Stimulated activated CD4-positive, alpha-beta T cell treated with anti-CD3 and anti-CD28 coated beads, Interleukin-2, amount 100 ng/mL, for 4 hours (primary cell): ENCODE results near the gene DNAH17.

Experiments used
- DNase-seq: peaks from one replicate; pipeline ENCODE4 v3.0.0-alpha.2; 2020; ENCODE audit warnings: low read depth

DNAH17 gene

GRCh38 chr17:78605886-78606285, 28.7 kb upstream of the DNAH17 start:
- no peak for DNase-seq

- DNase-seq = no peak
Observed at GRCh38 chr17:78605429-78605828, 28.2 kb upstream of the DNAH17 start.

- DNase-seq = no peak
Observed at GRCh38 chr17:78602246-78602645, 25.1 kb upstream of the DNAH17 start.

GRCh38 chr17:78601577-78602190, 24.5 kb upstream of the DNAH17 start:
- no peak for DNase-seq

- DNase-seq = no peak
Observed at GRCh38 chr17:78600181-78600721, 23.1 kb upstream of the DNAH17 start.

GRCh38 chr17:78599419-78599818, 22.2 kb upstream of the DNAH17 start:
- DNase-seq = no peak

GRCh38 chr17:78598013-78598471, 20.8 kb upstream of the DNAH17 start:
- DNase-seq = no peak

GRCh38 chr17:78596871-78597764, 19.9 kb upstream of the DNAH17 start:
- DNase-seq = no peak

GRCh38 chr17:78595135-78595810, 18.1 kb upstream of the DNAH17 start:
- DNase-seq = no peak

- no peak for DNase-seq
Observed at GRCh38 chr17:78592991-78593329, 15.8 kb upstream of the DNAH17 start.

- DNase-seq = no peak
Observed at GRCh38 chr17:78591263-78591671, 14.1 kb upstream of the DNAH17 start.

GRCh38 chr17:78589885-78590284, 12.7 kb upstream of the DNAH17 start:
- DNase-seq = no peak

- DNase-seq = no peak
Observed at GRCh38 chr17:78589031-78589675, 12.0 kb upstream of the DNAH17 start.

- no peak for DNase-seq
Observed at GRCh38 chr17:78588258-78589030, 11.2 kb upstream of the DNAH17 start.

GRCh38 chr17:78585006-78585630, 7.9 kb upstream of the DNAH17 start:
- no peak for DNase-seq

GRCh38 chr17:78583091-78583490, 5.9 kb upstream of the DNAH17 start:
- DNase-seq = no peak

GRCh38 chr17:78581304-78581703, 4.1 kb upstream of the DNAH17 start:
- DNase-seq = no peak

- DNase-seq = no peak
Observed at GRCh38 chr17:78580277-78580804, 3.1 kb upstream of the DNAH17 start.

- no peak for DNase-seq
Observed at GRCh38 chr17:78576389-78577112, 645 bp downstream of the DNAH17 start.

- DNase-seq = no peak
Observed at GRCh38 chr17:78575899-78576298, 1.3 kb downstream of the DNAH17 start.
